Spleen (tissue), 7 donors: ENCODE measurements around the gene SHLD1.

Experiments used
- CTCF ChIP-seq, 11 experiments: fragments of 200-600 bp in 7 of 11; fragments of 450-650 bp in 4 of 11; sonication (generic) in 4 of 11; IDR thresholded peaks in 8 of 11; conservative IDR thresholded peaks in 3 of 11; 1 replicate in 7 of 11; 2 replicates in 4 of 11; pipeline versions ENCODE4 v1.4.0 to v1.8.0; 2016 to 2021; ENCODE audit warnings: antibody characterized with exemption in 11 of 11, inconsistent platforms in 4 of 11, mild to moderate bottlenecking in 1 of 11
- POLR2AphosphoS5 ChIP-seq, 3 donors: sonication (generic); formaldehyde crosslinking; IDR thresholded peaks; one replicate each; pipeline ENCODE4 v1.5.1; 2017; ENCODE audit warnings: antibody characterized with exemption in 3 of 3
- donor health status: DM: no; HTN: no; CAD: no; lungs with moderate emphysema.
- donor health status: DM: no; HTN: no; CAD: no.
- donor health status: DM: no; HTN: no; CAD: no.

- TF ChIP-seq CTCF (IDR thresholded peaks at IDR 0.05 in 8 of 11, conservative IDR thresholded peaks at IDR 0.05 in 3 of 11): no peak
- no peak for TF ChIP-seq POLR2AphosphoS5 (IDR thresholded peaks at IDR 0.05)
Measured at GRCh38 chr20:5715071-5715841, 34.9 kb upstream of the SHLD1 start.
